ENCODE results near the gene WWTR1. TPM values are rescaled to one million over a fixed set of nuclear protein-coding genes. Genes with fewer than 3 reads are reported as not detected.

WWTR1 gene
- total RNA-seq, 1 donor from 2014 or later: 2.6 TPM

DNA sequence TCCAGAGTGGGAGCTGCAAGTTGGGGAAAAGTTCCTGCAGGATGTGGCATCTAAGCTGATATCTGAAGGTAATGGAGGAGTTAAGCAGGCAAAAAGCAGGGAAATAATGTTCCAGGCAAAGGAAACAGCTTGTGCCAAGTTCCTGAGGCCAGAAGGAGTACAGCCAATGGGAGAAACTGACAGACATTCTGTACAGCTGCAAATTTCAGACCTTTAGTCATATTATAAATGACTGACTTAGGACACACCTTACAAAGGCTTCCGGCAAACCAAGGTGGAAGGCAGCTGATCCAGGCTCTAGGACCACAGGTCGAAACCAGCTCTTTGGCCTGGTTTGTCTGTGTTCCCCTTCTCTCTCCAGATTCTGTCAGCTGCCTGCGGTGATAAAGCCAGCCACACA, 9.3 kb downstream of the WWTR1 start:
- H3K36me3 Mint-ChIP-seq (ENCODE audit: low read depth): peaks cover 4% of the 10 kb centered on the region
- H3K9me3 Mint-ChIP-seq: no peaks in the 10 kb centered on the region
- intact Hi-C loops (cut with micrococcal nuclease): no loop called here
- no peaks in the 10 kb centered on the region for H3K4me1 Mint-ChIP-seq (ENCODE audit: low read depth)
- no peak overlapping the region for H3K27ac Mint-ChIP-seq
- DNase-seq (ENCODE audit: low spot score): no peak
- H3K27me3 Mint-ChIP-seq (ENCODE audit: low read depth): peaks cover 17% of the 10 kb centered on the region
- H3K4me3 Mint-ChIP-seq (ENCODE audit: low read depth): no peak overlapping the region

DNA sequence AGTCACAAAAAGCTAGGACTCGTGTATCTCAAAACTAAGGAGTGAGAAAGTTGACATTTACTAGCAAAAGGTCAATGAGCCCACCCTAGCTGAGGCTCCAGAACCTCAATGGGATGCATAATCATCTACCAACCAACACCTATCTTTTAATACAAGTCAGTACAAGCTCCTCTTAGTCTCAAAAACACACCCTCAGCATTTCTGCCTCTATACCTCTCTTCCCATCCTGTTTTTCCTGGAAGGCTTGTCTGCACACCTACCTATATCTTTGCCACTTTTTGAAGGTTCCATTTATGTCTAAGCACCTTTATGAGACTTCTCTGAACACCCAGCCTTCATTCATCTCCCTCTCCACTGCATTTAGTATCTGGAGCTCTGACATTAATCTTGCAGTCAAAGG, 10.0 kb downstream of the WWTR1 start:
- H3K27me3 Mint-ChIP-seq (ENCODE audit: low read depth): peaks cover 17% of the 10 kb centered on the region
- no peaks in the 10 kb centered on the region for H3K9me3 Mint-ChIP-seq
- DNase-seq (ENCODE audit: low spot score): no peak
- H3K27ac Mint-ChIP-seq: no peak overlapping the region
- H3K36me3 Mint-ChIP-seq (ENCODE audit: low read depth): peaks cover 4% of the 10 kb centered on the region
- H3K4me1 Mint-ChIP-seq (ENCODE audit: low read depth): no peaks in the 10 kb centered on the region
- intact Hi-C loops (cut with micrococcal nuclease): no loop called here
- H3K4me3 Mint-ChIP-seq (ENCODE audit: low read depth): no peak overlapping the region

DNA sequence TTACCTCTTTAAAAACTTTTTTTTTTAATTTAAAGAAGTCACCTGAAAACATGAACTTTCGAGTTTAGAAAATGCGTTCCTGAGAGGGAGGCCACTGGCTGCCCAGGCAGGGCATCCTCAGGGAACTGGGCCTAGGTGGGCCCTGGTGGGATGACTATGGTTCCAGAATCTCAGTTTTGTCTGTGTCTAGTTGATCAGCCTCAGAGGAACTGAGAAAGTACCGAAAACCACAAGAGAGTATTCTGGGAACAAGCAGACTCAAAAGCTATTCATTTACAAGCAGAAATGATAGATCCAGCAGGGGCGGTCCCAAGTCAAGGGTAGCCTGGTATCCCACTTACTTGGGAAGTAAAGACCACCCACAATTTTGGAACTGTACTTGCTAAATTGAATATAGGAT, 10.5 kb downstream of the WWTR1 start:
- H3K4me1 Mint-ChIP-seq (ENCODE audit: low read depth): no peaks in the 10 kb centered on the region
- H3K27me3 Mint-ChIP-seq (ENCODE audit: low read depth): peaks cover 17% of the 10 kb centered on the region
- no peaks in the 10 kb centered on the region for H3K9me3 Mint-ChIP-seq
- intact Hi-C loops (cut with micrococcal nuclease): no loop called here
- H3K36me3 Mint-ChIP-seq (ENCODE audit: low read depth): peaks cover 4% of the 10 kb centered on the region
- no peak overlapping the region for H3K4me3 Mint-ChIP-seq (ENCODE audit: low read depth)
- H3K27ac Mint-ChIP-seq: no peak overlapping the region
- no peak for DNase-seq (ENCODE audit: low spot score)

DNA sequence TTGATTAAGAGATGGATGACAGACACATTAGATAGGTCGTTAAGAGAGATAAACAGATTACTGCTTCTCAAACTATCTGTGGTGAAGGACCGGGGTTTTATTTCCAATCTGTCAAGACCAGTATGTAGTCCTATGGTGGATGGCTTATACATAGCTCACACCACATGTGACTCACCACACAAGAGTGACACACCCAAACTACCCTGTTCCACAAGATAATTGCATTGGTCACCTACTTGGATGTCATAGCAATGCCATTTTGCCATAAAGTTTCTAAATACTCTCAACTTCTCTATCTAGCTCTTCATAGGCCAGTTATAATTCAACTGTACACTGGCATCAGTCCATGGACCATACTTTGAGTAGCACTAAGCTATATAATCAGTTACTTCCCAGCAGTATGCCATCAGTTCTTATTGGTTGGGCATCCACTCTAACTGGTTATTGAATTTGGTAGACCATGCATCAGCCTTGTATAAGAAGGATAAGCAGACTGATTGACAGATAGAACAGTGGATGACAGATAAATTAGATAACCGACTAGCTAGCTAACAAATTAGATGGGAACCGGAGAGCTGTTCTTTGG, 11.6 kb downstream of the WWTR1 start:
- H3K4me3 Mint-ChIP-seq (ENCODE audit: low read depth): no peak overlapping the region
- DNase-seq (ENCODE audit: low spot score): no peak
- H3K9me3 Mint-ChIP-seq: no peaks in the 10 kb centered on the region
- H3K4me1 Mint-ChIP-seq (ENCODE audit: low read depth): no peaks in the 10 kb centered on the region
- H3K27me3 Mint-ChIP-seq (ENCODE audit: low read depth): peaks cover 15% of the 10 kb centered on the region
- H3K36me3 Mint-ChIP-seq (ENCODE audit: low read depth): peaks cover 2% of the 10 kb centered on the region
- H3K27ac Mint-ChIP-seq: no peak overlapping the region
- intact Hi-C loops (cut with micrococcal nuclease): no loop called here

DNA sequence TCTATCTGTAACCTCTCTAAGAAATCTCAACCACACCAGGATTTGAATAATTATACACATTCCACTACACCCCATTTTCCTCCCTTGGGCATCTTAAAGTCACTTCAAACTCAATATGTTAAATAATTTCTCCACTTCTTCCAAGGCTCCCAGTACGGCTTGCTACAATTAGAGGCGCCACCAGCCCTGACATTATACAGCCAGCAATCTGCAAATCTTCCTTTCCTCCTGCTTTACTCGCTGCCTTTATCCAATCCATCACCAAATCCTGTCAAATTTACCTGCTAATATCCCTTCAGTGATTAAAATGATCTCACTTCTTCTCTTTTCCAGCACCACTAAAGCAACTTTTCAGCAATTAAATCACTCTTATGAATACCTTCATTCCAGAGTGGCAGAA, 13.9 kb downstream of the WWTR1 start:
- Mint-ChIP-seq H3K36me3 (ENCODE audit: low read depth) (no peaks in the 10 kb centered on the region), H3K4me1 (ENCODE audit: low read depth) (no peaks in the 10 kb centered on the region), H3K27ac (no peak overlapping the region), H3K9me3 (no peaks in the 10 kb centered on the region), H3K27me3 (ENCODE audit: low read depth) (peaks cover 10% of the 10 kb centered on the region), H3K4me3 (ENCODE audit: low read depth) (no peak overlapping the region)
- intact Hi-C loops (cut with micrococcal nuclease): no loop called here
- DNase-seq (ENCODE audit: low spot score): no peak

DNA sequence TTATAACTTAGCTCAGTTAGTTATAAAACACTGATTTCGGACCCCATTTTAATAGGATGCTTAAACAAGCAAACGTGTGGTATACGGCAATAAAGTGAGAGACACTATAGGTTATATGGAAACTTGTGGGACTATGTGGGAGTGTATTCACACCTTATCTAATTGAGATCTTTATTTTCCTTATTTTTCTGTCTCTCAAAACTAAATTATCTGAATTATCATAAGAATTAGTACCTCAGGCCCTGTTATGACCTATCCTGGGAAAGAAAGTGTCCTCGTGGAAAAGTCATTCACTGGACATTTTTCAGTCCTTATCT, 14.4 kb downstream of the WWTR1 start:
- Mint-ChIP-seq H3K4me3 (ENCODE audit: low read depth) (no peak overlapping the region), H3K4me1 (ENCODE audit: low read depth) (no peaks in the 10 kb centered on the region), H3K27me3 (ENCODE audit: low read depth) (peaks cover 12% of the 10 kb centered on the region), H3K36me3 (ENCODE audit: low read depth) (no peaks in the 10 kb centered on the region), H3K9me3 (no peaks in the 10 kb centered on the region), H3K27ac (no peak overlapping the region)
- intact Hi-C loops (cut with micrococcal nuclease): no loop called here
- DNase-seq (ENCODE audit: low spot score): no peak

DNA sequence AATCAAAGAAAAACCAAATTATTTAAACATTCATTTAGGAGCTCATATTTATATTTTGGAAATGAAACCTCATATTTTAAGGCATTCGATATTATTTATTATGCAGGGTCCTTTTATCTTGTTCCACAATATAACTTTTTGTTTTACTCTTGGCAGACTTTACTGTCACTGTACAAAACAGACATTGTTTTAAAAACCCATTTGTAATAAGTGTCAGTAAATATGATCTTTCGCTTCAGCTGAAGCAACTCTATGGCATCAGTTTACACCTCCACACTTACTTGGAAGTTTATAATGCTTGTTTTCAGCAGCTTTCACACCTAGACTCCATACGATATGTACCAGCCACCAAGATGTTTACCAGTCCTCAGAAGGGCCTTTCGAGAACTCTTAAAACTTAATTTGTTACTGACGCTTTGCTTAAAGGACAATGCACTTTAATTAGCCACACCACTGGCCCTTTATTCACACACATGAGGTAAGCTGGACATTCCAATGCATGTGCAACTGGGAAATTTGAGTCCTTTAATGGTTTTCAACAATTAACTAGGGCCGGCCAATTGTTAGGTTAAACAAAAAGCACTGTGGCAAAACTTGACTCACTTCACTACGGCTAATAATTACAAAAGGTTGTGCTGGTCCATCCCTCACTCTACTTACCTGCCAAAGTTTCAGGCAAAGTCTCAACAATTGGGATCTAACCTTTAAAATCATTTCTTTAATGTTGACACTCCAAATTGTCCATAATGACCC, 16.7 kb downstream of the WWTR1 start:
- H3K36me3 Mint-ChIP-seq (ENCODE audit: low read depth): no peaks in the 10 kb centered on the region
- no peaks in the 10 kb centered on the region for H3K4me1 Mint-ChIP-seq (ENCODE audit: low read depth)
- DNase-seq (ENCODE audit: low spot score): no peak
- H3K27me3 Mint-ChIP-seq (ENCODE audit: low read depth): peaks cover 14% of the 10 kb centered on the region
- intact Hi-C loops (cut with micrococcal nuclease): no loop called here
- H3K4me3 Mint-ChIP-seq (ENCODE audit: low read depth): no peak overlapping the region
- no peak overlapping the region for H3K27ac Mint-ChIP-seq
- no peaks in the 10 kb centered on the region for H3K9me3 Mint-ChIP-seq

DNA sequence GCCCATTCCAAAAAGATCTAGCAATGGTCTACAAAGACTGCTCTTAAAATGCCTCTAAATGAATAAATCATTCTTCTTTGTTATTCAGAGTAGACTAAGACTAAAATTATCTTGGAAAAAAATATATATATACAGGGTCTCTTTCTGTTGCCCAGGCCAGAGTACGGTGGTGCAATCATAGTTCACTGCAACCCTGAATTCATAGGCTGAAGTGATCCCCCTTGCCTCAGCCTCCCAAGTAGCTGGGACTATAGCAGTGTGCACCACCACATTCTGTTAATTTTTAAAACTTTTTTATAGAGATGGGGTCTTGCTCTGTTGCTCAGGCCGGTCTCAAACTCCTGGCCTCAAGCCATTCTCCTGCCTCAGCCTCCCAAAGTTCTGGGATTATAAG, 18.7 kb downstream of the WWTR1 start:
- Mint-ChIP-seq H3K36me3 (ENCODE audit: low read depth) (no peaks in the 10 kb centered on the region), H3K4me3 (ENCODE audit: low read depth) (no peak overlapping the region), H3K27me3 (ENCODE audit: low read depth) (peaks cover 28% of the 10 kb centered on the region), H3K9me3 (no peaks in the 10 kb centered on the region), H3K27ac (no peak overlapping the region), H3K4me1 (ENCODE audit: low read depth) (no peaks in the 10 kb centered on the region)
- DNase-seq (ENCODE audit: low spot score): no peak
- intact Hi-C loops (cut with micrococcal nuclease): no loop called here

DNA sequence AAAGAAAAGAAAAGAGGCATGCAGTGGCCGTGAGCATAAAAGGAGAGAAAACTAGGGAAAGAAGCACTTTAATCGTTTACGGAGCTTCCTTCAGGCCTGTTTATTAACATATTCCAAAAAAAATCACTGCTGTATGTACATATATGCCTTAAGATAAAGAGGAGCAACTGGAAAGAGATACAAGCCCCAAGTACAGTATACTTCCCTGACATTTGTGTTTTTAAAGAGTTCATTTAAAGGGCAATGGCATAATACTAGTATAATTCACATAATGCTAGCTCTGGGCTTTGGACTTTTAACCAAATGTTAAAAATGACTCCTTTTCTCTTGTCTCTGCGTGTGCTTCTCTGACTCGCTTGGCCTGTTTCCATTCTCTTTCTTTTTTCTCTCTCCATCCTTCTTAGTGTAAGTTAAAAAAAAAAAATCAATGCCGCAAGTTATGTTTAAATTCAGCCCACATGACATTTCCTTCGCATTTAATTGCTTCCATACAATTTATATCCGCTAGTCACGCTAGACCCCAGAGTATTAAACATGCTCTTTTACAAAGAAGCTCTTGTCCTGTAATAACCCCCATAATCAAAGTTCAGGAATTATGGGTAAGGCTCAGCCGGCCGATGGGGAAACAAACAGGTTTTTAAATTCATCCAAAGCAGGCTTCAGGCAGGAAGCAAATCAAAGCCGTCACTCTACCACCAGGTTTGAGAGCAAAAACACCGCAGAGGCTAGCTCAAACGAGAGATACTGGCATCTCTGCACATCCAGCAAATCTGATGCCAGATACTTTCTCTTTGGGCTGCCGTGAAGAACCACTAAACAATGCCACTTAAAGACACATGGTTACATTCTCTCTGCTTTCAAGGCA, 19.4 kb downstream of the WWTR1 start:
- H3K4me3 Mint-ChIP-seq (ENCODE audit: low read depth): no peak overlapping the region
- DNase-seq (ENCODE audit: low spot score): no peak
- intact Hi-C loops (cut with micrococcal nuclease): no loop called here

DNA sequence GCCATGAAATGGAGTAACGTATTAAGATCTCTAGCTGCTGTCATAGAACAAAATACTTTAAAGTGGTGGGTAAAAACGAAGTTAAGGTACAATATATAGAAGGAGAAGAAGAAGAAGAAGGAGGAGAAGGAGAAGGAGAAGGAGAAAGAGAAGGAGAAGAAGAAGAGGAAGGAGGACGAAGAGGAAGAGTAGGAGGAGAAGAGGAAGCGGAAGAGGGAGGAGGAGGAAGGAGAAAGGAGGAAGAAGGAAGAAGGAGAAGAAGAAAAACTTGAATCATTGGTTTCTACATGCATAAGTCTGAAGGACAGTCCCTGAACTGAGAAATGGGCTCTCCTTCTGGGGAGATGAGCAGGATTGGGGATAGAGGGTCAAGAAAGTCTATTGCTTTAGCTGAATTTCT, 22.4 kb downstream of the WWTR1 start:
- peaks cover 53% of the 10 kb centered on the region for H3K27me3 Mint-ChIP-seq (ENCODE audit: low read depth)
- H3K27ac Mint-ChIP-seq: no peak overlapping the region
- no peak overlapping the region for H3K4me3 Mint-ChIP-seq (ENCODE audit: low read depth)
- no peaks in the 10 kb centered on the region for H3K4me1 Mint-ChIP-seq (ENCODE audit: low read depth)
- no peak for DNase-seq (ENCODE audit: low spot score)
- intact Hi-C loops (cut with micrococcal nuclease): no loop called here
- no peaks in the 10 kb centered on the region for H3K9me3 Mint-ChIP-seq
- H3K36me3 Mint-ChIP-seq (ENCODE audit: low read depth): no peaks in the 10 kb centered on the region

More for the DNA sequence above, 19.4 kb downstream of the WWTR1 start:
- no peaks in the 10 kb centered on the region for H3K36me3 Mint-ChIP-seq (ENCODE audit: low read depth)
- H3K27me3 Mint-ChIP-seq (ENCODE audit: low read depth): peaks cover 34% of the 10 kb centered on the region
- H3K27ac Mint-ChIP-seq: no peak overlapping the region
- no peaks in the 10 kb centered on the region for H3K4me1 Mint-ChIP-seq (ENCODE audit: low read depth)
- H3K9me3 Mint-ChIP-seq: no peaks in the 10 kb centered on the region

DNA sequence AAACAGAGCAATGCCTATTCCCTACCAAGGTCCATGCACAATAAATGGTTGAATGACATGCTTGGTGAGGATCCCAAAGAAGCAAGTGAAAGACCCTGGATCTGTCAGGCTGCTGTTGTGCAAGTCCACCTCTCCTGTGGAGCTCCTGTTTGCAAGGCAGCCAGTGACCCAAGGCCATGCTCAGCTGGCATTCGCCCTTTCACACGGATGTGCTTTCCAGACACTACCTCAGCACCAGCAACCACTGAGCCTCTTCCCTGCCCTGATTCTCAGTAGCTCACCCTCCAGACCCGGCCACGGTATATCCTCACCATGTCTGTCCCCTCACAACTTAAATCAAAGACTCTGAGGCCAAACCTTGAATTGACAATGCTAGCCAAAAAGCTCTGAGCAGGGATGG, 23.3 kb downstream of the WWTR1 start:
- intact Hi-C loops (cut with micrococcal nuclease): no loop called here
- Mint-ChIP-seq H3K9me3 (no peaks in the 10 kb centered on the region), H3K36me3 (ENCODE audit: low read depth) (no peaks in the 10 kb centered on the region), H3K27me3 (ENCODE audit: low read depth) (peaks cover 55% of the 10 kb centered on the region), H3K27ac (no peak overlapping the region), H3K4me1 (ENCODE audit: low read depth) (no peaks in the 10 kb centered on the region), H3K4me3 (ENCODE audit: low read depth) (no peak overlapping the region)
- no peak for DNase-seq (ENCODE audit: low spot score)

DNA sequence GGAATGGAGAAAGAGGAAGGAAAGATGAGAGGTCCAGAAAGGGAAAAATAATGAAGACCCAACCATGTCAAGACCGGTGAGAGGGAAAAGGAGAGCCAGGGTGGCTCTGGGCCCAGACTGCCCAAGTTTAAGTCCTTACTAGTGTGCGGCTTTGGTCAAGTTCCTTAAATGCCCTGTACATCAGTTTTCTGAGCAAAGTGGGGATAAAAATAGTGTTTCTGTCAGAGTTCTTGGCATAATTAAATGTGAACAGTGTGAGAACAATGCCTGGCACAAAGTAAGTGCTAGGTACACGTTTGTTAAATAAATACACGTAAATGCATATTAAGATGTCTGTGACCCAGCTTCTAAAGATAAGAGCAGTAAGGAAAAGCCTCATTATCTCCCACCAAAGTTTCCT, 23.8 kb downstream of the WWTR1 start:
- intact Hi-C loops (cut with micrococcal nuclease): no loop called here
- H3K27me3 Mint-ChIP-seq (ENCODE audit: low read depth): peaks cover 54% of the 10 kb centered on the region
- no peaks in the 10 kb centered on the region for H3K36me3 Mint-ChIP-seq (ENCODE audit: low read depth)
- H3K9me3 Mint-ChIP-seq: no peaks in the 10 kb centered on the region
- no peak for DNase-seq (ENCODE audit: low spot score)
- H3K4me1 Mint-ChIP-seq (ENCODE audit: low read depth): no peaks in the 10 kb centered on the region
- H3K27ac Mint-ChIP-seq: no peak overlapping the region
- H3K4me3 Mint-ChIP-seq (ENCODE audit: low read depth): no peak overlapping the region

DNA sequence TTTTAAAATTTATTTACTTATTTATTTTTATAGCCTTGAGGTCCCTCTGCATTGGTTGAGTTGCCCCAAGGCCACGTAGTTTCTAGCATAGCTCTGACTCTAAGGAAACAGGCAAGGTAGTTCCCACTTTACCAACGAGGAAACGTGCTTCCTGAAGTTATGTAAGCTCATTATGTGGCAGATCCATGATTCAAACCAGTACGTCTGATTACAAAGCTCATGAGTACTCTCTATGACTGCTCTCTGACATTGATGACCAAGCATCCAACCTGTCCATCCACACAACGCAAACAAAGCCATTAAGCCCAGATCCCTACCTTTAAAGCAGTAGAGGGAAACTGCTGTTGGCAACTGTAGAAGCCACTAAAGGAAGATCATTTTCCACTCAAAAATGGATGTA, 25.6 kb downstream of the WWTR1 start:
- H3K4me3 Mint-ChIP-seq (ENCODE audit: low read depth): no peak overlapping the region
- no peaks in the 10 kb centered on the region for H3K36me3 Mint-ChIP-seq (ENCODE audit: low read depth)
- no peak overlapping the region for H3K27ac Mint-ChIP-seq
- no peaks in the 10 kb centered on the region for H3K9me3 Mint-ChIP-seq
- intact Hi-C loops (cut with micrococcal nuclease): no loop called here
- DNase-seq (ENCODE audit: low spot score): no peak
- no peaks in the 10 kb centered on the region for H3K4me1 Mint-ChIP-seq (ENCODE audit: low read depth)
- peaks cover 46% of the 10 kb centered on the region for H3K27me3 Mint-ChIP-seq (ENCODE audit: low read depth)
